Hair follicle dermal papilla cell (primary cell): Measurements from ENCODE around the gene RUSC1. TPM values are rescaled to one million over a fixed set of nuclear protein-coding genes. Genes with fewer than 3 reads are reported as not detected.

Source experiments
- small RNA-seq: library from RNA; depleted of rRNA; stranded (forward); fragments of <200 nt; gene quantifications from one replicate; pipeline ENCODE3, GENCODE V24; 2012
- total RNA-seq: library from RNA; depleted of rRNA; stranded (reverse); fragments of >200 nt; gene quantifications from 2 replicates; pipeline ENCODE4 v1.2.3, GENCODE V29; 2012

Gene RUSC1, protein sequence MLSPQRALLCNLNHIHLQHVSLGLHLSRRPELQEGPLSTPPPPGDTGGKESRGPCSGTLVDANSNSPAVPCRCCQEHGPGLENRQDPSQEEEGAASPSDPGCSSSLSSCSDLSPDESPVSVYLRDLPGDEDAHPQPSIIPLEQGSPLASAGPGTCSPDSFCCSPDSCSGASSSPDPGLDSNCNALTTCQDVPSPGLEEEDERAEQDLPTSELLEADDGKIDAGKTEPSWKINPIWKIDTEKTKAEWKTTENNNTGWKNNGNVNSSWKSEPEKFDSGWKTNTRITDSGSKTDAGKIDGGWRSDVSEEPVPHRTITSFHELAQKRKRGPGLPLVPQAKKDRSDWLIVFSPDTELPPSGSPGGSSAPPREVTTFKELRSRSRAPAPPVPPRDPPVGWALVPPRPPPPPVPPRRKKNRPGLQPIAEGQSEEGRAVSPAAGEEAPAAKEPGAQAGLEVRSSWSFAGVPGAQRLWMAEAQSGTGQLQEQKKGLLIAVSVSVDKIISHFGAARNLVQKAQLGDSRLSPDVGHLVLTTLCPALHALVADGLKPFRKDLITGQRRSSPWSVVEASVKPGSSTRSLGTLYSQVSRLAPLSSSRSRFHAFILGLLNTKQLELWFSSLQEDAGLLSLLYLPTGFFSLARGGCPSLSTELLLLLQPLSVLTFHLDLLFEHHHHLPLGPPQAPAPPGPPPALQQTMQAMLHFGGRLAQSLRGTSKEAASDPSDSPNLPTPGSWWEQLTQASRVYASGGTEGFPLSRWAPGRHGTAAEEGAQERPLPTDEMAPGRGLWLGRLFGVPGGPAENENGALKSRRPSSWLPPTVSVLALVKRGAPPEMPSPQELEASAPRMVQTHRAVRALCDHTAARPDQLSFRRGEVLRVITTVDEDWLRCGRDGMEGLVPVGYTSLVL
- 18.5 and 20.3 TPM in 2 replicates for total RNA-seq

DNA sequence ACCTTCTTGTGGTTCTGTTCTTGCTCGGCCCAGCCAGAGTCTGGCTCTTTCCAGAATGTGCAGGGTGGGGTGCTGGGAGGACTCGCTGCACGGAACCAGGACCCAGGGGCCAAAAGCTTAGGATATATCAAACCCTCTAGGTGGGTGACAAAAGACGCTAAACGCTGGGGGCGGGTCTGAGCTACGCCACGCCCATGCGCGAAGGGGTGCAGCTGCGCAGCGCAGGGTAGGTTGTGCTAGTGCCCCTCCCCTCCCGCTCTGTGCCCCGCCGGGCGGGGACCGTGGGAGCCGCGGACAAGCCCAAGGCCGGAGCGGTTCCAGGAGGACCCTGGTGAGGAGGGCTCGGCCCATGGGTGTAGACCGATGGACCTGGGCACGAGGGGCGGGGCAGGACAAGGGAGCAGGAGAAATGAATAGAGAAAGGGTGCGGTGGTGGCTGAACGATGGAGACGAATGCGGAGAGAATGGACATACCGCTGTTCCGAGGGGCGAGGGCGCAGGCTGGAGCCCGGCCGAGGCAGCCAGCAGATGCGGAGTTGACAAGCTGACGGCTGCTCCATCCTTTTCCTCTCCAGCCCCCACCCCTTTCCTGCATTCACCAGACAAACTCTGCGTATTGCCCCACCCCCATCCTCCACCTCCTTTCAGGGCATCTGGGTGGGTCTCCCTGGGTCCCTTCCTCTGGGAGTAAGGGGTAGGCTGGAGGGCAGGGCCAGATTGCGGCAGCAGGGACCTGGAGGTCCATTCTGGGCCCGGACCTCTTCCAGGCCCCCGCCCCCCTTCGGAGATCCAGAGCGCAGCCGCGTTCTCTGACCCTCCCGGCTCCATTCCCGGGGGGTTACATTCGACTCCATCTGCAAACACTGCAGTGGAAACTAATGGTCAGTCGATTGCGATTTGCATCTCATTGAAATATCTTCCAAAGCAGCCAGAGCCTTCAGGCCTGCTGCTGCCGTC lies at the start of gene RUSC1:
Gene RUSC1 (plus strand): TSS at position 234 of the 957 bp plus-strand sequence. CDS start 880 bp downstream, outside the sequence.

DNA sequence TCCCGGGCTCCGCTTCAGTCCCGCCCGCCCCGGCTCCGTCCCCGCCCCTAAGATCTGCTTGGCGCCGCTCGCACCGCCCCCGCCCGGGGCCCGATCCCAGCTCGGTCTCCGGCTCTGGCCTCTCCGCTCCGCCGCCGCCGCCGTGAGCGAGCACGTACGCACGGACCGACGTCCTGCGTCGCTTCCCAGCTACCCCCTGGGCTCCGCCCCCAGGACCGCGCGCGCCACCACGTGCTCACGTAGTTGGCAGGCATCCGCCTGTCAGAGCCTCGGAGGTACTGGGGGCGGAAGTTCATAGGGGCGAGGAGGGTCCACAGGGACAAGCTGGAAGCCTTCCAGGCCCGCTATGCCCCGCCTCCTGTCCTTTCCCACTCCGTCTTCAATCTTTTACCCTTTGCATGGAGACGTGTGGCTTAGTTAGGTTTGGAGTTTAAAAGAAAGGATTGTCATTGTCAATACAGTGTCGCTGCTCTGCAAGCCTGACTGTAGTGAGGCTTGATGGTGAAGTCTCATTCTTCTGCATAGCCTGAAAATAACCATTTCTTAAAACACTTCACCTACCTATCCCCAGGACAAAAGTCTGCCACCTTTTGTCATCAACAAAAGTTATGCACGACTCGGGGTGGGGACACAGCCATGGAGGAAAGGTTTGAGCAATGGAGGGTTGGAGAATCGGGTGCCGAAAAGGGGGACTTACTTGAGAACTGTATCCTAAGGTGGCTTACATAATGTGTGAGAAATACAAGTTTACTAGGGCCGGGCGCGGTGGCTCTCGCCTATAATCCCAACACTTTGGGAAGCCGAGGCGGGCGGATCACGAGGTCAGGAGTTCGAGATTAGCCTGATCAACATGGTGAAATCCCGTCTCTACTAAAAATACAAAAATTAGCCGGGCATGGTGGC lies 47.1 kb upstream of the RUSC1 start, which contains the start of gene CLK2:
Gene CLK2 (minus strand): TSS at position 162 of the 903 bp plus-strand sequence. CDS start 2,527 bp downstream, outside the sequence.

DNA sequence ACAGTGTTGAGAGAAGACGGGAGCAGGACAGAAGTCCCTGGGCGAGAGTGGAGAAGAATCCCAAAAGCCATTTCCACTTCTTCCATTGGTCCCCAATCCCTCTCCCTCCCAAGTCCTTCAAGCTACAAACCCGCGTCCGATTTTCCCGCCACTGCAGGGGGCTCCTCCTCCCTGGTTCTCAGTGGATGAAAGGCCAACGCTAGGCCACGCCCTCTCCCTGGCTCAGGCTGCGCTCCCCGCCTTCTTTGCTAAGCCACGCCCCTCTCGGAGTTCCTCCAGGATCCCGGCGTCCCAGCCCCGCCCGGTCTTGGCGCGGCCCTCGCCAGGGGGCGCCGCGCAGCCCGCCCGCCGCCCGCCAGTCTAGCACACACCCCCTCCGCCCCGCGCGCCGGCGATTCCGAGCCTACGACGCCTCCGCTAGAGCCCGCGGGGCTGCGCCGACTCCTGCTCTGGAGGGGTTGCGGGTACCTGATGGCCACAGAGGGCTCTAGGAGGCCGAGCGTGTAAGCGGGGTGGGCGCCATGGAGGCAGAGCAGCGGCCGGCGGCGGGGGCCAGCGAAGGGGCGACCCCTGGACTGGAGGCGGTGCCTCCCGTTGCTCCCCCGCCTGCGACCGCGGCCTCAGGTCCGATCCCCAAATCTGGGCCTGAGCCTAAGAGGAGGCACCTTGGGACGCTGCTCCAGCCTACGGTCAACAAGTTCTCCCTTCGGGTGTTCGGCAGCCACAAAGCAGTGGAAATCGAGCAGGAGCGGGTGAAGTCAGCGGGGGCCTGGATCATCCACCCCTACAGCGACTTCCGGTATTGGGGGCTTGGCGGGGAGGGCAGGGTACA lies 43.4 kb upstream of the RUSC1 start, which contains the start of gene HCN3:
Gene HCN3 (plus strand): TSS at position 394 of the 832 bp plus-strand sequence. CDS start 128 bp downstream, at position 522.

DNA sequence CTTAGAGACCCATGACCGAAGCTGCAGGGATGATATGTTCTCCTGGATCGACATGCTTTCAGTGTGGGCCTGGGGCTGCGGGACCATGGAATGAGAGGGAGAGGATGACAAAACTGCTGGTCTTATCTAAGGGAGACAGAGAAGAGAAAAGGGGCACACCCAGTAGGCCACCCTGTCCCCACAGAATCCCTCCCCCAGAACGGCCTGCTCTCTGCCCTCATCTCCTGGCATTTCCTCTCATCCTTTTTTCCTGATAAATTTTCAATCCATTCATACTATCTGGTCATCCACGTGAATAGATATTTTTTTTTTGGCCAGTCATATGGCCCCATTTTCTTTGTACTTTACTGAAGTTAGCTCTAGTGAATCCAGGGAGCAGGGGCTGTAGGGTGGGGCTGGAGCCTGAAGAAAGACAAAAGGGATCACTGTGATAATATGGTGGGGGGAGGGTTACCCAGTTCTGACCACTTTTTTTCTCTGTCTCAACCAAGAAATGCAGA lies 19.3 kb upstream of the RUSC1 start, which contains the start of gene PKLR:
Gene PKLR (minus strand): TSS at position 97 of the 500 bp plus-strand sequence. CDS start 43 bp downstream, at position 54.

DNA sequence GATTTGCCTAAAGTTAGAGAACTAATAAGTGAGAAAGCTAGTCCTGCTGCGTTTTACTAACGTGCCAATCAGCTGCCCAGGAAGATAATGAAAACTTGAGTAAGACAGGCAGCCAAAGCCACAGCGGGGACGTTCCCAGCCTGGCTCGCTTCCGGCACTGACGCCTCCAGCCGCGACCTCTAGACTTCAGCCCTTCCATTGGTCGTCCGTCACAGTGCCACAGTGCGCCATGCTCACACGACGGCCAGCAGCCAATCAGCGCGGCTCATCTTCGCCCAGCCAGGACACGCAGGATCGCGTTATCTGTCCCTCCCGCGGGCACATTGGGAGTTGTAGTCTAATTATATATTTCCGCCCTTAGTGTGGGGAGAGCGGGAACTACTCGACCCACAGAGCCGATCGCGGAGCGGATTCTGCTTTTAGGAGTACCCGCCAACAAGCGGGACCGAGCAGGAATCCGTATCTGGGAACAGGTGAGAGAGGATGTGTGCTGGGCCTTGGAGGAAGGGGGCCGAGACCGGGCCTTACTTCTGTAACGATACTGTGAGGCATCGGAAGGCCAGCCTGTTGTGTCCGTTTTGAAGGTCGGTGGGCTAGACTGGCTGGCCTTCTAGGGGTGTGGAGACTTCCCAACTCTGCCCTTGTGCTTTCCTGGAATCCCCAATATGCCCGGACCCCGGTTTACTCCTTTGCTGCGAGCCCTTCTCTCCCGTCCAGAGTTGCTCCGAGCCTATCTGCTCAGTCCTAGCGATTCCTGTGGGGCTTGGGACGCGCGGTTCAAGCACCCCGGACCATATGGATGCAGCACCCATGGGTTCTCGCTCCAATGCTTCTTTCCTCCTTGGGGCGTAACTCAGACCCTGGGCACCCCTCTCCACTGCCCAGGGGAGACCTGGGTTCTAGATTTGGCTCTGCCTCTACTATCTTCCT lies 11.9 kb upstream of the RUSC1 start, which contains the start of gene FDPS:
Gene FDPS (plus strand): TSS at position 374 of the 930 bp plus-strand sequence. CDS start 924 bp downstream, outside the sequence.

Small RNA genes lying within 50 kb of the gene (small RNA-seq; reads per million reads assigned to genes)
- not detected for gene RNU6-106P

Other genes starting within 250 kb of the RUSC1 start
- gene EFNA3, start 242.1 kb upstream of the RUSC1 start, total RNA-seq: 0.81 and 0.97 TPM in 2 replicates
- gene EFNA1, start 193.0 kb upstream of the RUSC1 start, total RNA-seq: not detected in 2 replicates
- gene SLC50A1, start 185.0 kb upstream of the RUSC1 start, total RNA-seq: 39.9 and 43.6 TPM in 2 replicates
- gene DPM3, start 180.4 kb upstream of the RUSC1 start, total RNA-seq: 13.4 and 15.4 TPM in 2 replicates
- 44.4 and 49.5 TPM in 2 replicates for gene KRTCAP2, start 147.6 kb upstream of the RUSC1 start, total RNA-seq
- 7.4 and 7.8 TPM in 2 replicates for gene TRIM46, start 147.0 kb upstream of the RUSC1 start, total RNA-seq
- gene THBS3, start 113.0 kb upstream of the RUSC1 start, total RNA-seq: 39.7 and 41.2 TPM in 2 replicates
- 28.6 and 39.1 TPM in 2 replicates for gene MTX1, start 112.2 kb upstream of the RUSC1 start, total RNA-seq
- 5.4 and 7.0 TPM in 2 replicates for gene ENTREP3, start 65.4 kb upstream of the RUSC1 start, total RNA-seq
- gene SCAMP3, start 58.5 kb upstream of the RUSC1 start, total RNA-seq: 34.4 and 45.8 TPM in 2 replicates
- gene CLK2, start 47.4 kb upstream of the RUSC1 start, total RNA-seq: 24.2 and 29.7 TPM in 2 replicates
- gene HCN3, start 43.4 kb upstream of the RUSC1 start, total RNA-seq: 0.97 and 2.1 TPM in 2 replicates
- under 0.01 TPM in 1 of 2 replicates, not detected in the other for gene PKLR, start 19.5 kb upstream of the RUSC1 start, total RNA-seq
- gene FDPS, start 12.0 kb upstream of the RUSC1 start, total RNA-seq: 242 and 362 TPM in 2 replicates
- 37.9 and 44.5 TPM in 2 replicates for gene ASH1L, start 241.9 kb downstream of the RUSC1 start, total RNA-seq